GM21528 (cell line): ENCODE data around the gene PTPRD.

ENCODE experiments used
- ATAC-seq: cut with Tn5 transposase; IDR thresholded peaks from one replicate; pipeline ENCODE4 v1.9.1; 2021; ENCODE audit warnings: mild to moderate bottlenecking, moderate library complexity; ENCODE audit not compliant: unreplicated experiment, low FRiP score

Gene PTPRD

DNA sequence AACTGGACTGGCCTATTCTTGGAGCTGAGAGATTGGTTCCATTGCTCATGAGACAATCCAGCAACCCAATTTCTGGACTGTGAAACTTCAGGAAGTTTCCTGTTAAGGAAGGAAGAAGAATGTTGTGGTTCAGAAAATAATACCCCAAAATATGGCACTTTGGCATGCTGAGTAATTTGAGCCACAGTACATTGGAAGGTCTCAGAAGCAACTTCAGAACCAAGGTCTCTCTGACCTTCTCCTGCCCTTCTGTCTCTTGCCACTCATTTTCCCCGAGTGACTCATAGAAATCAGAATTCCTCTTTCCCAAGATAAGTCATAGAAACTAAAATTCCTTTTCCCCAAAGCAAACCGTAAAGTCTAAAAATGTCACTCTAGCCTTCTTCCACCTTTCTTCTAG is 1366.1 kb downstream of the PTPRD start:
- ATAC-seq: no peak

DNA sequence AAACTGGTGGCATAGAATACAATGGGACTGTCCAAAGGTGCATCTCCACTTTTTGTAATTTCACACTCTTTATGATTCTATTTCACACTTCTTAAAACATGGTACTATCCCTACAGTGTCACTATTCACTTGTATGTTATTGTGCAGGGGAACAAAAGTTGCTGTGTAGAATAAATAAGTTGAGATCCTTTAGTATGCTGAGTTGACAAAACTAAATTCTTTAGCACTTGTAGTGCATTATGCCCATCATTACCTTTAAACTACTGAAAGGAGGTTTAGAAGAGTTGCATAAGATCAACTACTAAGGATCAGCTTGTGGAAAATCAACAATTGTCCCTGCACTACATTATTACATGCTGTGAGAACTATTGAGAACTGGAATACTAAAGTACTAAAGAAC is 1380.9 kb downstream of the PTPRD start:
- ATAC-seq: no peak

DNA sequence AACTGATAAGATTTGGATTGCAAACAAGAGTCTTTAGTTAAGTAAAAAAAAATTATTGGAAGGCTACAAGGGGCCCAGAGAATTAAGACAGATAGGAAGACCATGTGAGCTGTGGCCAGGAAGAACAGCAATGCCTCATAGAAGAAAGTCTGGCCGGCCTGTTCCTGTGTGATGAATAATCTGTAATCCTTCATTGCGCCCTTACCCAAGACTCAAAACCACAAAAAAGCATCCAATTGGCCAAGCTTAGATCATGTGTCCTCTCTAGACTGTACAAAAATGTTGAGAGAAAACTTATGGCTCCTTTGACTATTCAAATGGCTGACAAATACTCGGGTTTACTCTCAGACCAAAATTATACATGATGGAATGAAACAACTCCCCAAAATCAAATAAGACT is 1383.5 kb downstream of the PTPRD start:
- ATAC-seq: no peak

- no peak for ATAC-seq
Measured at GRCh38 chr9:9223175-9223574, 1389.6 kb downstream of the PTPRD start.

- no peak for ATAC-seq
Measured at GRCh38 chr9:9222730-9223129, 1390.1 kb downstream of the PTPRD start.

DNA sequence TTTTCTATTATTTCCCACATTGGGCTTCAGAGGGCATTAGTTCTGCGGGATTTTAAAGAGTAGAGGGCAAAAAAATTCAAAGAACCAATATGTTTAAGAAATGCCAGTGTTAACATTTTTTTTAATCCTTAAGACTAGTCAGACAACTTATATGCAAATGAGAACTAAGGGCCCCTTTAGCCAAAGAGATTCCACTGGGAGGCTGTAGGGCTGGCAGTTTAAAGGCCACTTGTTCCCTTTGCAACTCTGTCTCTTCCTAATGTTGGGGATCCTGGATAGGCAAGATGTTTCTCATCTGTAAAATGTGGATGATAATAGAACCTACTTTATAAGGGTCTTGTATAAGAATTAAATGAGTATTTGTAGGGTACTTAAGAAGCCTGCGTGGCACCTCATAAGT is 1395.9 kb downstream of the PTPRD start:
- ATAC-seq: no peak

- no peak for ATAC-seq
Measured at GRCh38 chr9:9215050-9215449, 1397.8 kb downstream of the PTPRD start.

GRCh38 chr9:9214066-9214465 is 1398.7 kb downstream of the PTPRD start:
- no peak for ATAC-seq

GRCh38 chr9:9212963-9213362 is 1399.8 kb downstream of the PTPRD start:
- no peak for ATAC-seq

DNA sequence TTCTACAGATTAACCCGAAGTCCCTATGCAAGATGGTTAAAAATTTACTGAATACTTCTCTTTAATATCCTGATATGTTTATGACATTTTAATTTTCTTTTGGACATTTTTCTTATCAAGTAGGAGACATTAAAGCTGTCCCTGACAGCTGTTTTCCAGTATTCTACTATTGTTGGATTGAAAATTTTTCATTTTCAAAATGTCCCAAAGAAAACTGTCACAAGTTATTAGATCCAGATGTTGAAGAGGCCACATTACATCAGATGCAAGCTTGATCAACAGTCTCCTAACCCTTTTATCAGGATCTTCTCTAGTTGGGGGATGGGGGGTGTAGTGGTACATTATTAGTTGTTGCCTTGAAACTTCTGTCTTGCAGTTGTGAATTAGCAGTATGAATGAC is 1410.5 kb downstream of the PTPRD start:
- ATAC-seq: no peak

GRCh38 chr9:9186086-9186485 is 1426.7 kb downstream of the PTPRD start:
- no peak for ATAC-seq

GRCh38 chr9:9182431-9182830 is 1430.4 kb downstream of the PTPRD start:
- ATAC-seq: no peak

- ATAC-seq: no peak
Measured at GRCh38 chr9:9177081-9177480, 1435.7 kb downstream of the PTPRD start.

DNA sequence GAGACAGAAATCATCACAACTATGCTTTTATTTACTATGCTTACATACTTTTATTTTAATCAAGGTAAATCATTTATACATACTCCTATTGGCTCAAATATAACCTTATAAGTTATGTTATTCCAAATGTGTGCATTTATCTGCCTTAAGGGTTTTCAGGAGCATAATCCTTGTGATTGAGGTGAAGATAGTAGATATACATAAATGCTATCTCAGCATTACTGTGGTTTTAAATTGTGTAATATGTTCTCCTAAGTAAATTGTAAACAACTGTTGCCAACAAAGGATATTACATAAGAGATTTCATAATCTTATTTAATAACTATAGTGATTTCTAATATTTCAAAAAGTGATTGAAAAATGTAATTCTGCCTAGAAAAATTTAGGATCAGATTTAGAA is 1438.4 kb downstream of the PTPRD start:
- ATAC-seq: no peak

- ATAC-seq: no peak
Measured at GRCh38 chr9:9173264-9173663, 1439.5 kb downstream of the PTPRD start.

- ATAC-seq: no peak
Measured at GRCh38 chr9:9170439-9171134, 1442.2 kb downstream of the PTPRD start.

DNA sequence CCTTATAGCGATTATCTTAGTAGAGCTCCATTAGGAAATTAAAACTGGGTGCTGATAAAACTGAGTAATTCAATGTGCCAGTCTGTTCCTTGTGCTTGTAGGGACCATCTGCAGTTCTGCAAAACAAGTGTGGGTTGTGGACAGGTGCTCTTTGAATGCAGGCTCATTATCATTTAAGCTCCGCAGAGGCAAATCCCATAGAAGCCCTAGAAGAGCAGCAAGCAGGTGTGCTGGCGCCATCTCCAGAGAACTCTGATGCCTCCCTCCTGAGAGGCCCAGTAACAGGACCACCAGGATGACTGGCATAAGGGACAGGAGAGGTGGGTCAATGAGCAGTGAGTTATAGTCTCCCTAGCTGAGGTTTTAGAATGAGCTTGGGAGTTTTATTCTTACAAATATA is 1470.8 kb downstream of the PTPRD start:
- no peak for ATAC-seq

GRCh38 chr9:9133526-9133925 is 1479.3 kb downstream of the PTPRD start:
- no peak for ATAC-seq

- ATAC-seq: no peak
Measured at GRCh38 chr9:9124616-9125015, 1488.2 kb downstream of the PTPRD start.

DNA sequence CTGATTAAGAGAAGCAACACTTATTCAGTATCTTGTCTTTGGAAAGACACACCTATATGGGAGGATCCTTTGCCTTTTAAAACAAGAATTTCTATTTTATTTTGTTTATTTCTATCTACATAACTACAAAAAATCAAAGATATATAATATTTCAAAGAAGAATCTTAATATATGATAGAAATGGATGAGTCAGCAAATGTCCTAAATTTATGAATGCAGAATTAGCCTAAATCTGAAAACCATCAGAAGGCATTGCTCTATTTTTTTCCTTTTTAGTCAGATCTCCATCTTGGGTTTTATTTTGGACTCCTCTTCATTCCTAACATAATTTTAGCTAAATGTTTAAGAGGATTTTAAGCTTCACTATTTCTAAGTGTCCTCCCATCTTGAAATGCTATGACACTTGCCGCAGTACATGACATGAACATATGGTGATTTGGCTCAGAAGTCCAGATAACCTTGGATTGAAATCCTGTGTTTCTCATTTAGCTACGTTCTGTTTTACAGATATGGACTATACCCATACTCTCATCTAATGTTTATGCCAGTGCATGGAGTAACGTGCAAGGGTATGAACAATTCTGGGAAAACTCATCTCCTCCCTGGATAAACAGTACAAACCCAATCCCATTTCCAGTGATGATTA is 1490.4 kb downstream of the PTPRD start:
- no peak for ATAC-seq

DNA sequence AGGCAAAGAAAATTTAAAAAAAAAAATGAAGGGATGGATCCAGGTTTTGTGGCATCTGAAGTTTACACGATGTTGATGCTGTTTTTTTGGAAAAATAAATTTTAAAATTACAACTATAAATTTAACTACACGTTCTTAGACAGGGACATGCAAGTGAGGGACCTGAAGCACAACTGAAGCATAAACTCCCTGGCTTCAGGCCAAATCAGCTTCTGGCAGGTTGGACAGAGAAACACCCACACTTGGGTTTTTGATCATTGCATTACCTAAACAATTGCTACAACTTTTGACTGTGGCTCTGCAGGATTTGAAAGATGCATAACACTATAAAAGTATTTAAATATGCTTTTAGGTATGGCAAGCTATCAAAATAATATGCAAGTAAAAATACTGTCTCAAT is 1494.9 kb downstream of the PTPRD start:
- no peak for ATAC-seq

- no peak for ATAC-seq
Measured at GRCh38 chr9:9112001-9112720, 1500.6 kb downstream of the PTPRD start.
